ACC112 (cell line): Measurements from ENCODE around the gene TMEM259.

Experiments
- H2AFZ ChIP-seq: fragments of 200-600 bp; sonication (generic); one replicate; pipeline ENCODE4 v1.6.0; 2017; ENCODE audit warnings: antibody characterized with exemption, low read length; ENCODE audit not compliant: unreplicated experiment
- H3K27ac ChIP-seq: fragments of 200-600 bp; sonication (generic); 2 replicates; pipeline ENCODE4 v1.5.1; 2014; ENCODE audit warnings: low read depth, mild to moderate bottlenecking, antibody characterized with exemption, low read length, moderate library complexity
- H3K27me3 ChIP-seq: fragments of 200-600 bp; sonication (generic); 2 replicates; pipeline ENCODE4 v1.6.1; 2014; ENCODE audit warnings: mild to moderate bottlenecking, antibody characterized with exemption, low read length, moderate library complexity, mixed read lengths; ENCODE audit not compliant: insufficient read depth
- H3K36me3 ChIP-seq: fragments of 200-600 bp; sonication (generic); 2 replicates; pipeline ENCODE4 v1.6.1; 2016; ENCODE audit warnings: mild to moderate bottlenecking, antibody characterized with exemption, low read length, moderate library complexity, mixed read lengths; ENCODE audit not compliant: insufficient read depth
- H3K4me1 ChIP-seq: fragments of 200-600 bp; sonication (generic); one replicate; pipeline ENCODE4 v1.6.1; 2016; ENCODE audit warnings: low read length, mixed read lengths; ENCODE audit not compliant: insufficient read depth, unreplicated experiment, control insufficient read depth
- H3K4me3 ChIP-seq: fragments of 200-600 bp; sonication (generic); 2 replicates; pipeline ENCODE4 v1.5.1; 2014; ENCODE audit warnings: mild to moderate bottlenecking, low read depth, low read length
- H3K79me2 ChIP-seq: fragments of 200-600 bp; sonication (generic); one replicate; pipeline ENCODE4 v1.6.0; 2016; ENCODE audit warnings: low read length; ENCODE audit not compliant: control insufficient read depth, unreplicated experiment, insufficient read depth

Gene TMEM259

DNA sequence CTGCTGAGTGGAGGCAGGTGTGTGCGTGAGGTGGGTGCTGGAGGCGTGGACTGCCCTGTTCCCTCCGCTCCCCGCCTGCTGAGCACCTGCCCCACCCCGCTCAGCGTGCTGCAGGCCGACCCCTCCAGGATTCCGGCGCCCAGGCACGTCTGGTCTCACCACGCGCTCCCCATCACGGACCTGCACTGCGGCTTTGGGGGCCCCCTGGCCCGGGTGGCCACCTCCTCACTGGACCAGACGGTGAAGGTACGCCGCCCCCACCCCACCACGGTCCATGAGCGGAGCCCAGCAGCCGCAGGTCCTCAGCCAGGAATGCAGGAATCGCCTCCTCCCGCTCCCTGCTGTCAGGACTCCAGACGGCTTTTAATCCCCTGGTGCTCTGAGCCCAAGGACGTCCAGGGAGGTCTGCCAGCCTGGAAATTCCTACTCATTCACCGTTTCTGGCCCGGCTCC is 30.8 kb downstream of the TMEM259 start:
- H3K36me3 ChIP-seq: peaks cover 16% of the 10 kb centered on the region; the same call in 1 of the 2 replicates

DNA sequence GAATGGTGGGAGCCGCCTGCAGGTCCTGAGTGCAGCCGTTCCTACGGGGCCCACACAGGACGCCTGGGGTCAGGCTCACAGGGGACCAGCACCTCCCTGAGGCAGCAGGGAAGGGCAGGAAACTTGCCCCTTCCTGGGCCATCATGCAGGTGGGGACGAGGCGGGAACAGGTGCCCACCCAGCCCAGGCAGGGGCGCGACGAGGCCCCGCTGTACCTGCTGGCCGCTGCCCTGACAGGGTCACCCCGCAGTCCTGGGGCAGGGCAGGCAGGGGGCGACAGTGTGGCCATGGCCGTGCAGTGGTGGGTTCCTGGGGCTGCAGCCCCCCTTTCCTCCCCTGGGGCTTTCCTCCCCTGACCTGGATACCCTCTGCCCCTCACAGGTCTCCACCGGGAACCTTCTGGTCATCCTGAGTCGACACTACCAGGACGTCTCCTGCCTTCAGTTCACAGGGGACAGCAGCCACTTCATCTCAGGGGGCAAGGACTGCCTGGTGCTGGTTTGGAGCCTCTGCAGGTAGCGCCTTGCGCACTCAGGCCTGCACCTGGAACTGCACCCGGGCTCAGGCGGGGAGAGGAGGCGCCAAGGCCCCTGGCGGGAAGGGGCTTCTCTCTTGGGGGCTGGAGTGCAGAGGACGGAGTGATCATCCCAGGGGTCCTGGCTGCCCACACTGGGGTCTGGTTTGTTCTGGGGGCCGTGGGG is 31.4 kb downstream of the TMEM259 start:
- Histone ChIP-seq H3K4me3 (no peak overlapping the region), H3K27ac (no peak overlapping the region), H3K27me3 (no peaks in the 10 kb centered on the region), H3K4me1 (no peaks in the 10 kb centered on the region), H2AFZ (no peak overlapping the region), H3K36me3 (peaks cover 16% of the 10 kb centered on the region; the same call in 1 of the 2 replicates), H3K79me2 (peaks cover 10% of the 10 kb centered on the region)

More for the DNA sequence above, 30.8 kb downstream of the TMEM259 start:
- H3K4me1 ChIP-seq: no peaks in the 10 kb centered on the region
- H3K4me3 ChIP-seq: no peak overlapping the region
- H3K27me3 ChIP-seq: no peaks in the 10 kb centered on the region
- no peak overlapping the region for H3K27ac ChIP-seq
- peaks cover 4% of the 10 kb centered on the region for H3K79me2 ChIP-seq
- no peak overlapping the region for H2AFZ ChIP-seq

GRCh38 chr19:988510-988909 is 32.4 kb downstream of the TMEM259 start:
- no peak overlapping the region for H3K27ac ChIP-seq
- no peaks in the 10 kb centered on the region for H3K4me1 ChIP-seq
- no peaks in the 10 kb centered on the region for H3K27me3 ChIP-seq
- H3K79me2 ChIP-seq: peaks cover 13% of the 10 kb centered on the region
- H3K36me3 ChIP-seq: peaks cover 16% of the 10 kb centered on the region; the same call in 1 of the 2 replicates
- no peak overlapping the region for H2AFZ ChIP-seq
- H3K4me3 ChIP-seq: no peak overlapping the region

DNA sequence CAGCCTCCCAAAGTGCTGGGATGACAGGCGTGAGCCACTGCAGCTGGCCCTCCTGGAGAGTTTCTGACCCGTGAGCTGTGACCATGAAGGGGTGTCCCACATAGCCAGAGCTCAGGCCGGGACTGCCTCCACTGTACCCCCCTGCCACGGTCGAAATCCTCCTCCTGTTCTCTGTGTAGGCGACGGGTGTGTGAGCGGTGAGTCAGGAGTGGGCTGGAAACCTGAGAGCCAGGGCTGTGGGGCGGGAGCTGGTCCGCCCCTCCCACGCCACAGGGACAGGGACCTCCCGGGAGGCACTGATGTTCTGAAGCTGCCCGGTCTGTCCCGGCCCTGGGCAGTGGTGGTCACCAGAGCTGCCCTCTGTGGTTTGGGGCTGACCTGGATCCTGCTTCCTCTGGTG is 32.8 kb downstream of the TMEM259 start:
- H3K4me1 ChIP-seq: no peaks in the 10 kb centered on the region
- H3K27ac ChIP-seq: no peak overlapping the region
- peaks cover 16% of the 10 kb centered on the region; the same call in 1 of the 2 replicates for H3K36me3 ChIP-seq
- H3K27me3 ChIP-seq: no peaks in the 10 kb centered on the region
- H3K79me2 ChIP-seq: peaks cover 13% of the 10 kb centered on the region
- H3K4me3 ChIP-seq: no peak overlapping the region
- H2AFZ ChIP-seq: no peak overlapping the region

DNA sequence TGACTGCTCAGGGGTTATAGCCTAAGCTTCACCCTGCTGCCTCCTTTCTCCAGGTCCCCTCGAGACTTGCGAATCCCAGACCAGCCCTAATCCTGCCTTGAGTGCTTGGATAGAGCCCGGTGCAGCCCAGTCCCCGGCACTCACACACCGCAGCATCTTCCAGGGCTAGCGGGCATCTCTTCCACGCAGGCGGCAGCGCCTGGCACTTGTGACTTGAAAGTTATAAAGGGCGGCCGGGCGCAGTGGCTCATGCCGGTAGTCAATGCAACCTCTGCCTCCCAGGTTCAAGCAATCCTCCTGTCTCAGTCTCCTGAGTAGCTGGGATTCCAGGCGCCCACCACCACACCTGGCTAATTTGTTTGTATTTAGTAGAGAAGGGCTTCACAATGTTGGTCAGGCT is 34.8 kb downstream of the TMEM259 start:
- no peaks in the 10 kb centered on the region for H3K27me3 ChIP-seq
- H3K4me3 ChIP-seq: no peak overlapping the region
- no peak overlapping the region for H3K27ac ChIP-seq
- no peak overlapping the region for H2AFZ ChIP-seq
- H3K4me1 ChIP-seq: no peaks in the 10 kb centered on the region
- peaks cover 13% of the 10 kb centered on the region for H3K79me2 ChIP-seq
- peaks cover 8% of the 10 kb centered on the region; the same call in 1 of the 2 replicates for H3K36me3 ChIP-seq

DNA sequence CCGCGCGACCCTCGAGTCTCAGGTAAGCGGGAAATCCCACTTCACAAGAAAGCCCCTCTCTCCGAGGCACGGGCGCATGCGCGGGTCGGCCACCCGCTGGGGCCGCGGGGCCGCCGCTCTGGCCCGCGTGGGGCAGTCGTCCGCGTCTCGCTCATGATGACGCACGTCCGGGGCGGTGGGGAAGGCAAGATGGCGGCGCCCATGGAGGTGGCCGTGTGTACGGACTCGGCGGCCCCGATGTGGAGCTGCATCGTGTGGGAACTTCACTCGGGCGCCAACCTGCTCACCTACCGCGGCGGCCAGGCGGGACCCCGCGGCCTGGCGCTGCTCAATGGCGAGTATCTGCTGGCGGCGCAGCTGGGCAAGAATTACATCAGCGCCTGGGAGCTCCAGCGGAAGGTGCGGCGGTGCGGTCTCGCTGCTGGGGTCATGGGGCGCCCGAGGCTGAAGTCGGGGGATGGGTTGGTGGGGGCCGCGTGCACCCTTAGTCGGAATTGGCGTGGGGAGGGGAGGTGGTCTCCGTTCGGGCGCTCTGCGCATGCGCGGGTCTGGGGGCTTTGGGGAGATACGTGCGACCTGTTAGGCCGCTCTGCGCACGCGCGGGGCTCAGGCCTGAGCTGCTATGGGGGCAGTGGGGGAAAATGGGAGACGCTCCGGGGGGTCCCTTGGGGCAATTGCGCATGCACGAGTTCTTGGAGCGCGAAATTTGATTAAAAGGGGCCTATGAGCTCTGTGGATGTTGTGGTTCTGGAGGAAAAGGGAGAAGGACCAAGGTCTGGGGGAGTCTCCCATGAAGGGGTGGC is 36.6 kb downstream of the TMEM259 start, which contains the start of gene WDR18:
TSS of gene WDR18 (plus strand) at position 181 of the 803 bp plus-strand sequence. CDS start at position 190, 9 bp downstream.
- Histone ChIP-seq H3K36me3 (no peaks in the 10 kb centered on the region), H3K27ac (peak within 1 kb of the TSS; percentile 75), H3K27me3 (no peaks in the 10 kb centered on the region), H3K4me3 (peak within 1 kb of the TSS; percentile 98), H3K79me2 (peaks cover 13% of the 10 kb centered on the region), H2AFZ (peak within 1 kb of the TSS; percentile 90), H3K4me1 (no peaks in the 10 kb centered on the region)

GRCh38 chr19:982567-983170 is 38.3 kb downstream of the TMEM259 start:
- Histone ChIP-seq H2AFZ (no peak overlapping the region), H3K27ac (no peak overlapping the region), H3K4me1 (no peaks in the 10 kb centered on the region), H3K27me3 (no peaks in the 10 kb centered on the region), H3K79me2 (peaks cover 13% of the 10 kb centered on the region), H3K4me3 (peak overlapping the region; percentile 71), H3K36me3 (no peaks in the 10 kb centered on the region)

DNA sequence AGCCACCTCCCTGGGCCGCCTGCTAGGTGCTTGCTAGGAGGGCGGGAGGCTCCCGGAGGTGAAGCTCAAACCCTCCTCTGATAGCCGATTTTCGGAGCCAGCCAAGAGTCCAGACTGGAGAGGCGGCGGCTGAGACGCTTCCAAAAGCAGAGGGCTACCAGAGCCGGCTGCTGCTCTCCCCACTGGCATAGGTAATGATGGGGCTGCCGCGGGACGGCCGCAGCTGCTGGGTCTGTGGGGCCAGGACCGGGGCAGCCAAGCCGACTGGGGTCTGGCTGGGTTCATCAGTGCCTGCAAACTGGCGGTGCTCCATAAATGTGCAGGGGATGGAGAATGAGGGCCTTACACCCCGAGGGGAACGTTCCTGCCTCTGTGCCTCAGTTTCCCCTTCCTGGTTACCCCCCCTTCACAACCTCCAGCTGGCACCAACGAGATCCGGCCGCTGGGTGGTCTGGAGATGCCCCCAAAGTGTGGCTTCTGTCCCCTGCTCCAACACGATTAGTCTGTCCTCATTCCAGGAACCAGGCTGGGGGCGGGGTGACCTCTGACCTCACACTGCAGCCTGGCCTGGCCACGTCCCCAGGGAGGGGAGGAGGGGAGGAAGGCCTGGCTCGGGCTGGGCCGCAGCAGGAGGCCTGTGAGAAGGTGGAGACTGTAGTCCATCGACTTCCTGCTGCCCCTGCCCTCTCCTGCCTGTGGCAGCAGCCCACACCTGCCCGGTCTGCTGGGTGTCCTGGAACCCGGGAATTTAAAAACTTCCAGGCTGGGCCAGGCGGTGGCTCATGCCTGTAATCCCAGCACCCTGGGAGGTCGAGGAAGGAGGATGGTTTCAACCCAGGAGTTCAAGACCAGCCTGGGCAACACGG is 40.6 kb downstream of the TMEM259 start:
- Histone ChIP-seq H3K27ac (no peak overlapping the region), H2AFZ (no peak overlapping the region), H3K4me1 (no peaks in the 10 kb centered on the region), H3K36me3 (no peaks in the 10 kb centered on the region), H3K79me2 (peaks cover 11% of the 10 kb centered on the region), H3K27me3 (no peaks in the 10 kb centered on the region), H3K4me3 (no peak overlapping the region)

DNA sequence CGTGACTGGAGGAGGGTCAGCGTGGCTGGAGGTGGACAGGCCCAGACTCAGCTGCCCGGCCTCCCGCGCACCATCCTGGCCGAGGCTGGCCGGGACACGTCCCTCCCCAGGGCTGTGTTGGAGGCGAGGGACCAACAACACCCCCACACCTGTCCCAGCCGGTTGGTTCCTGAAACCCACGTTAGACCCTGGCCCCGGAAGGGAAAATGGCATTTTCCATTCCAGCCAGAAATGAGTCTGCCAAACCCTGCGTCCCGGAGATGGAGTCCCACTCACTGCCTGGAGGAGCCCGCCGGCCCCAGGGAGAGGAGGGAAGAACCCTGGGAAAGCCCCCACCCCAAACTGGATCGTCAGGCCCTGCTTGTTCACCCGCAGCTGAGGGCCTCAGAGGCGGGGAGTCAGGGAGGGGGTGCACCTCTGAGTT is 41.6 kb downstream of the TMEM259 start:
- H3K4me3 ChIP-seq: no peak overlapping the region
- no peak overlapping the region for H3K27ac ChIP-seq
- H3K27me3 ChIP-seq: no peaks in the 10 kb centered on the region
- no peak overlapping the region for H2AFZ ChIP-seq
- H3K79me2 ChIP-seq: peaks cover 1% of the 10 kb centered on the region
- H3K36me3 ChIP-seq: no peaks in the 10 kb centered on the region
- H3K4me1 ChIP-seq: no peaks in the 10 kb centered on the region

- H3K27ac ChIP-seq: no peak overlapping the region
- no peak overlapping the region for H2AFZ ChIP-seq
- H3K36me3 ChIP-seq: no peaks in the 10 kb centered on the region
- H3K79me2 ChIP-seq: no peaks in the 10 kb centered on the region
- H3K4me3 ChIP-seq: no peak overlapping the region
- H3K4me1 ChIP-seq: no peaks in the 10 kb centered on the region
- H3K27me3 ChIP-seq: no peaks in the 10 kb centered on the region
These were observed 43.9 kb downstream of the TMEM259 start for GRCh38 chr19:977058-977464.
